ENCODE data around the gene ACP4. TPM values are rescaled to one million over a fixed set of nuclear protein-coding genes. Genes with fewer than 3 reads are reported as not detected.
A peak's percentile ranks its signal among the peaks of the same experiment; 100 is the strongest.

Gene ACP4
- total and polyA plus RNA-seq, 2 of the 13 experiments (the other 11 are each of a cell fraction or from before 2014, with no cell fraction given): 0.08 TPM; not detected in 1

GRCh38 chr19:50797781-50798658, 7.8 kb downstream of the ACP4 start (continued):
- TF ChIP-seq PCBP2 (optimal IDR thresholded peaks at IDR 0.05; ENCODE audit: low read depth, low read length, poor library complexity, severe bottlenecking) (no peak), NONO (IDR thresholded peaks at IDR 0.05) (no peak), NONO (CRISPR knock-in tag; conservative IDR thresholded peaks at IDR 0.05) (0 out of 2 replicates have a peak, but pooled peaks have one; percentile 22)

GRCh38 chr19:50798659-50799546, 8.7 kb downstream of the ACP4 start:
- no peak overlapping the region for H3K4me2 ChIP-seq (ENCODE audit: low read depth, low read length)
- no peak overlapping the region for H2AFZ ChIP-seq (ENCODE audit: low read length)
- H4K20me1 ChIP-seq (ENCODE audit: insufficient read depth, low read length): peaks cover 52% of the 10 kb centered on the region
- no peak overlapping the region for H3K4me3 ChIP-seq (replicated peaks in 1 of 3; ENCODE audit: insufficient read depth in 1 of 3, low read depth in 2 of 3, low read length in 3 of 3)
- no TSS peak for BruUV-seq (replicated peaks)
- POLR2A ChIA-PET: no interaction called here
- peaks cover 33% of the 10 kb centered on the region for H3K79me2 ChIP-seq (ENCODE audit: insufficient read depth, low read length)
- H3K9ac ChIP-seq (ENCODE audit: insufficient read depth, low read depth, low read length): no peak overlapping the region
- CTCF ChIA-PET (ENCODE audit: low intra/inter-chr PET ratio, low total read pairs): no interaction called here
- no peak for DNase-seq (ENCODE audit: low spot score)
- intact Hi-C loops (cut with micrococcal nuclease; ENCODE audit: unreplicated experiment) (no loop called here), in situ Hi-C loops (cut with HindIII; ENCODE audit: extremely low pct_ligation_motif_present, low pct_unique_long_range_greater_than_20kb) (loop anchor here (25.0 kb wide), 1 partner anchor 437 kb away; the partner anchor contains the start of gene NAPSA)
- WGBS (ENCODE audit: low lambda C conversion rate): no CpG with 5 or more reads among the region's 21 CpGs
- peaks cover 26 to 47% of the 10 kb centered on the region in 2 experiments for H3K36me3 ChIP-seq (replicated peaks in 1 of 2; ENCODE audit: control insufficient read depth in 1 of 2, insufficient read depth in 2 of 2, low read length in 2 of 2)
- H3K27ac ChIP-seq (ENCODE audit: extremely low read length, insufficient read depth, low read length): no peak overlapping the region
- ATAC-seq: no peak
- H3K9me3 ChIP-seq (ENCODE audit: low read length): no peaks in the 10 kb centered on the region
- peaks cover 33% of the 10 kb centered on the region for H3K4me1 ChIP-seq (ENCODE audit: insufficient read depth, low read length)
- no peak for FAIRE-seq
- TF ChIP-seq AGO2 (optimal IDR thresholded peaks at IDR 0.05; ENCODE audit: low read depth, low read length): peak; percentile 8
- TF ChIP-seq RBFOX2 (IDR thresholded peaks at IDR 0.05; ENCODE audit: low read depth, low read length): peak; percentile 24
- no peak for TF ChIP-seq MAFK (conservative IDR thresholded peaks at IDR 0.05 in 1 of 2, IDR thresholded peaks at IDR 0.05 in 1 of 2; ENCODE audit: low read length in 2 of 2)
- H3K27me3 ChIP-seq (ENCODE audit: control insufficient read depth in 1 of 2, insufficient read depth in 2 of 2, low read length in 2 of 2): no peaks in the 10 kb centered on the region; a peak in 1 of 5 replicates

Data from HepG2 (cell line).